ENCODE results near the gene FADD.
"Not testable (repeated sequence)": the region's sequence is repeated elsewhere in the genome, so short reads cannot be mapped to it uniquely, and the experiment has no call there.

Gene FADD

GRCh38 chr11:70192666-70193410 lies 10.3 kb upstream of the FADD start:
- H3K27me3 ChIP-seq (ENCODE audit: control insufficient read depth, insufficient read depth, low read length, poor library complexity, severe bottlenecking) = no peaks in the 10 kb centered on the region
- H3K36me3 ChIP-seq (ENCODE audit: control insufficient read depth, insufficient read depth, low read length) = no peaks in the 10 kb centered on the region
- H3K9me3 ChIP-seq (ENCODE audit: control insufficient read depth, low read length) = no peaks in the 10 kb centered on the region
- no peak overlapping the region for H3K4me3 ChIP-seq (ENCODE audit: insufficient read depth, low read depth, low read length)
- no peak overlapping the region for H3K27ac ChIP-seq (ENCODE audit: insufficient read depth, low read depth, low read length, poor library complexity, severe bottlenecking)
- no peaks in the 10 kb centered on the region for H3K4me1 ChIP-seq (ENCODE audit: control insufficient read depth, insufficient read depth, low read length)
- 91 to 94% methylated on average over 15 of the region's 15 CpGs for WGBS, 2 experiments

DNA sequence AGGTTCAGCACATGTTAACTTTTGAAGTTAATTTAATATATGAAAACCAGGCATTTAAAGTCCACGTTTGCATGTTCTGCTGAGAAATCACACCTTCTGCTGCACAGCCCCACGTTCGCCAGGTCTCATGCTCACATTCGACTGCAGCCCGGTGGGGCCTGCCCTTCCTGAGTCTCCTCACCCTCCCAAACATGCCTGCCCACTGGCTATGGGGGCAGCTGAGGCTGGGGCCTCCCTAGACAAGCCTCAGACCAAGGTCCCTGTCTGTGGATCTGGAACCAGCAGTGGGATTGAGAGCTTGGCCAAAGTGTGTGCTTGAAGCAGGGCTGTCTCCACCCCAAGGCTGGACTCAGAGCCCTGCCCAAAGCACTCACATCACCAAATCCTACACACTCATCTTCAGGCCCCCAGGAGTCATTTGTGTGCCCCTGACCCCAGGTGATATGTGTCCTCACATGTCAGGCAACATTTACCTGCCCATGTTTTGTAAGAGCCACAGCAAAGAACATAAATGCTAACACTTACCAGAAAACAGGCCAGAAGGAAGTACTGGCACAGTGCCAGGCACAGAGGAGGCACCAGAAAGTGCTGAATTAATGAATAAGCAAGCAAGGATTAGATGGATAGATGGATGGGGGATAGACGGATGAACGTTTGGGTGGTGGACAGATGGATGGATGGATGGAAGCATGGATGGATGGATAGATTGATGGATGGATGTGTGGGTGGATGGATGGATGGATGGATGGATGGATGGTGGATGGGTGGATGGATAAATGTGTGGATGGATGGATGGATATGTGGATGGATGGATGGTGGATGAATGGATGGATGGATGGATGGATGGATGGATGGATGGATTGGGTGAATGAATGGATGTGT lies 9.4 kb upstream of the FADD start:
- 89 to 90% methylated on average over 7 of the region's 7 CpGs for WGBS, 2 experiments
- H3K4me1 ChIP-seq (ENCODE audit: control insufficient read depth, insufficient read depth, low read length) = no peaks in the 10 kb centered on the region
- no peak overlapping the region for H3K4me3 ChIP-seq (ENCODE audit: insufficient read depth, low read depth, low read length)
- H3K27ac ChIP-seq (ENCODE audit: insufficient read depth, low read depth, low read length, poor library complexity, severe bottlenecking) = no peak overlapping the region
- H3K9me3 ChIP-seq (ENCODE audit: control insufficient read depth, low read length) = no peaks in the 10 kb centered on the region
- H3K36me3 ChIP-seq (ENCODE audit: control insufficient read depth, insufficient read depth, low read length) = no peaks in the 10 kb centered on the region
- no peaks in the 10 kb centered on the region for H3K27me3 ChIP-seq (ENCODE audit: control insufficient read depth, insufficient read depth, low read length, poor library complexity, severe bottlenecking)

DNA sequence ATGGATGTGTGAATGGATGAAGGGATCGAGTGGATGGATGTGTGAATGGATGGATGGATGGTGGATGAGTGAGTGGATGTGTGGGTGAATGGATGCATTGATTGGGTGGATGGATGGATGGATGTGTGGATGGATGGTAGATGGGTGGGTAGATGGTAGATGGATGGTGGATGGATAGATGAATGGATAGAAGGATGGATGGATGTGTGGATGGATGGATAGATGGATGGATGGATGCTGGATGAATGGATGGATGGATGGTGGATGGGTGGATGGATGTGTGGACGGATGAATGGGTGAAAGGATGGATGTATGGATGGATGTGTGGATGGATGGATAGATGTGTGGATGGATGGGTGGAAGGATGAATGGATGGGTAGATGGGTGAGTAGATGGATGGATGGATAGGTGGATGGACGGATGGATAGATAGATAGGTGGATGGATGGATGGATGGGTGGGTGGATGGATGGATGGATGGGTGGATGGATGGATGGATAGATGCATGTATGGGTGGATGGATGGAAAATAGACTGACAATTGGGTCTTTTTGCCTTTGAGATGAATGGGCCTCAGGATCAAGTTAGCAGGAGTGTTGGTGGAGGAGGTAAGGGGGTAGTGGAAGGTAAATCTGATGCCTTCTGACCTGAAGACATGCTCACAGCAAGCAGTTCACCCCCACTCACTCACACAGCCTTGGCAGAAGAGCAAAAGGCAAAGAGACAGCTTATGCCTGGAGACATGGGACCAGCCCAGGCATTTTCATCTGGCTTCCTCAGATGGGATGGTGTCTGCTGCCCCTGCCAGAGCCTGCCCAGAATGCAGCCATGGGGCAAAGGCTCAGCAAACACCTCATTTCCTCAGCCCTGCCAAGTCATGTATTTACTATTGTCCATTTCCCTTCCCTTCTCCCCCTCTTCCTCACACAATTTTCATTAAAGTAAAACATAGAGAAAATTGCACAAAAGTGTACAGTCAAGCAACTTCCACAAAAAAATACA lies 8.0 kb upstream of the FADD start:
- Histone ChIP-seq H3K27ac (ENCODE audit: insufficient read depth, low read depth, low read length, poor library complexity, severe bottlenecking) (no peak overlapping the region), H3K9me3 (ENCODE audit: control insufficient read depth, low read length) (no peaks in the 10 kb centered on the region), H3K4me1 (ENCODE audit: control insufficient read depth, insufficient read depth, low read length) (no peaks in the 10 kb centered on the region), H3K36me3 (ENCODE audit: control insufficient read depth, insufficient read depth, low read length) (no peaks in the 10 kb centered on the region), H3K4me3 (ENCODE audit: insufficient read depth, low read depth, low read length) (no peak overlapping the region), H3K27me3 (ENCODE audit: control insufficient read depth, insufficient read depth, low read length, poor library complexity, severe bottlenecking) (no peaks in the 10 kb centered on the region)
- 72 to 73% methylated on average over 3 of the region's 3 CpGs for WGBS, 2 experiments

DNA sequence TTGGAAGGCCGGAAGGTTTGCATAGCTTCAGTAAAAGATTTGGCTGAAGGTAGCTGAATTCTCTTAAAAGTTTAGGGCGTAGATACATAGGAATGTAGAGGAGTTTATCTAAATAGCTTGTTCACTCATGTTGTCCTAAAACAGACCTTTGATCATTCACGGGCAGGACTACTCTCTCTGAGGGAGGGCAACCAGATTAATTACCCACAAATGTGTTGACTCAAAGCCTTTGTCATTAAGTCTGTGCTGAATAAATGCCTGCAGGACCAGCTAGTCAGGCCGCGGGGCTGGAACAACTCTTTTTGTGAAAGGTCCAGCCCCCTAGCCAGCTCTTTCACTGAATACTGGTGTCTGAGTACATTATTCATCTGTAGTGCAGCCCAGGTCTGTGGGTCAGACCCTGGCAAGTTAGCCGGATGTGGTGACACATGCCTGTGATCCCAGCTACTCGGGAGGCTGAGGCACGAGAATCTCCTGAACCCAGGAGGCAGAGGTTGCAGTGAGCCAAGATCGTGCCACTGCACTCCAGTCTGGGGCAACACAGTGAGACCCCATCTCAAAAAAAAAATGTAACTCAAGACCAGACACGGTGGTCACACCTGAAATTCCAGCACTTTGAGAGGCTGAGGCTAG lies 2.8 kb upstream of the FADD start:
- WGBS, 2 experiments = 89 to 90% methylated on average over 10 of the region's 10 CpGs

DNA sequence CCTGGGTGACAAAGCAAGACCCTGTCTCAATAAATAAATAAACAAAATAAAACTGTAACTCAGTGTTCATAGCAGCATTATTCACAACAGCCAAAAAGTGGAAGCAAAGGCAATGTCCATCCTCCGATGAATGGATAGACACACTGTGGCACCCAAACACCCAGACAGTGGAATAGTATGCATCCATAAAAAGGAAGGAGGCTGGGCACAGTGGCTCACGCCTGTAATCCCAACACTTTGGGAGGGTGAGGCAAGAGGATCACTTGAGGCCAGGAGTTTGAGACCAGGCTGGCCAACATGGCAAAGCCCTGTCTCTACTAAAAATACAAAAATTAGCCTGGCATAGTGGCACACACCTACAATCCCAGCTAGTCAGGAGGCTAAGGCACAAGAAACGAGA lies 2.0 kb upstream of the FADD start:
- H3K36me3 ChIP-seq (ENCODE audit: control insufficient read depth, insufficient read depth, low read length); H3K9me3 ChIP-seq (ENCODE audit: control insufficient read depth, low read length); H3K27ac ChIP-seq (ENCODE audit: insufficient read depth, low read depth, low read length, poor library complexity, severe bottlenecking); H3K27me3 ChIP-seq (ENCODE audit: control insufficient read depth, insufficient read depth, low read length, poor library complexity, severe bottlenecking); H3K4me1 ChIP-seq (ENCODE audit: control insufficient read depth, insufficient read depth, low read length); H3K4me3 ChIP-seq (ENCODE audit: insufficient read depth, low read depth, low read length): not testable (repeated sequence)
- 91 to 93% methylated on average over 3 of the region's 3 CpGs for WGBS, 2 experiments

More for the DNA sequence above, 2.8 kb upstream of the FADD start:
- no peak overlapping the region for H3K4me3 ChIP-seq (ENCODE audit: insufficient read depth, low read depth, low read length)
- no peaks in the 10 kb centered on the region for H3K36me3 ChIP-seq (ENCODE audit: control insufficient read depth, insufficient read depth, low read length)
- no peaks in the 10 kb centered on the region for H3K9me3 ChIP-seq (ENCODE audit: control insufficient read depth, low read length)
- H3K27me3 ChIP-seq (ENCODE audit: control insufficient read depth, insufficient read depth, low read length, poor library complexity, severe bottlenecking) = no peaks in the 10 kb centered on the region
- peaks cover 8% of the 10 kb centered on the region for H3K4me1 ChIP-seq (ENCODE audit: control insufficient read depth, insufficient read depth, low read length)
- no peak overlapping the region for H3K27ac ChIP-seq (ENCODE audit: insufficient read depth, low read depth, low read length, poor library complexity, severe bottlenecking)

GRCh38 chr11:70201882-70202861 lies 924 bp upstream of the FADD start:
- Histone ChIP-seq H3K27ac (ENCODE audit: insufficient read depth, low read depth, low read length, poor library complexity, severe bottlenecking) (no peak overlapping the region), H3K27me3 (ENCODE audit: control insufficient read depth, insufficient read depth, low read length, poor library complexity, severe bottlenecking) (no peaks in the 10 kb centered on the region), H3K4me1 (ENCODE audit: control insufficient read depth, insufficient read depth, low read length) (peaks cover 8% of the 10 kb centered on the region), H3K4me3 (ENCODE audit: insufficient read depth, low read depth, low read length) (peak overlapping the region; percentile 99), H3K36me3 (ENCODE audit: control insufficient read depth, insufficient read depth, low read length) (peaks cover 8% of the 10 kb centered on the region), H3K9me3 (ENCODE audit: control insufficient read depth, low read length) (no peaks in the 10 kb centered on the region)
- 86% methylated on average over 29 of the region's 29 CpGs for WGBS, 2 experiments

DNA sequence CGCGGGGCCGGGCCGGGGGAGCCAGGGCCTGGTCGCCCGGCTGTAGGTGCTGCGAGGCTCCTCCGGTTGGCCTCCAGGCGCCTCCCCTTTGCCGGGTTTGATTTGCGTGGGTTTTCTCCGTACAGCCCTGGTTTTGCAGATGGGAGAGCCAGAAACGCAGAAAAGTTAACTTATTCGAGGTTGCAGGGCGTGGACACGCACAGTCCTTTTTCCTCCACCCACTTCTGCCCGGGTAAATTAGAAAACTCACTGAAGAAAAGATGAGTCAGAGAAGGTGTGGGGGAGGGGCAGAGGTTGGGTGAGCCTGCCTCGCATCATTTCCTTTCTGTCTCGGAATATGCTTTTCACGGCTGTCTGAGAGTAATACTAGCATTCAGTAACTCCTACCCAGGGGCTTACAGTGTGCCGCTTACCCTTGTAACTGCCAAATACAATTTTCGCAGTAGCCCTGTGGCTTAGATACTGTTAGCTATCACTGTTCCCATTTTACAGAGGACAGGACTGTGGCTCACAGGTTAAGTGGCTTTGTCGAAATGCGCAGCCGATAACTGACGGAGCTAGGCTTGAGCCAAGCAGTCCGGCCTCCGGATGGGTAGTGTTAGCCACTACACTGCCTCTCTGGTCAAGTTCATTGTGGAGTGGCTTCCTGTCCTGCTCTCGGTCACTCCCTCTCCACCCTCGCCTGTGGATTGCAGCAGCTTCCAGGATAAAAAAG lies 812 bp downstream of the FADD start:
- peaks cover 8% of the 10 kb centered on the region for H3K4me1 ChIP-seq (ENCODE audit: control insufficient read depth, insufficient read depth, low read length)
- no peaks in the 10 kb centered on the region for H3K27me3 ChIP-seq (ENCODE audit: control insufficient read depth, insufficient read depth, low read length, poor library complexity, severe bottlenecking)
- no peak overlapping the region for H3K27ac ChIP-seq (ENCODE audit: insufficient read depth, low read depth, low read length, poor library complexity, severe bottlenecking)
- peak overlapping the region; percentile 99 for H3K4me3 ChIP-seq (ENCODE audit: insufficient read depth, low read depth, low read length)
- H3K9me3 ChIP-seq (ENCODE audit: control insufficient read depth, low read length) = no peaks in the 10 kb centered on the region
- whole genome bisulfite sequencing, 2 experiments = 7 to 8% methylated on average over 30 of the region's 30 CpGs
- peaks cover 11% of the 10 kb centered on the region for H3K36me3 ChIP-seq (ENCODE audit: control insufficient read depth, insufficient read depth, low read length)

GRCh38 chr11:70204466-70204799 lies 1.3 kb downstream of the FADD start:
- Histone ChIP-seq H3K4me3 (ENCODE audit: insufficient read depth, low read depth, low read length) (peak overlapping the region; percentile 99), H3K36me3 (ENCODE audit: control insufficient read depth, insufficient read depth, low read length) (peaks cover 11% of the 10 kb centered on the region), H3K27ac (ENCODE audit: insufficient read depth, low read depth, low read length, poor library complexity, severe bottlenecking) (no peak overlapping the region), H3K9me3 (ENCODE audit: control insufficient read depth, low read length) (no peaks in the 10 kb centered on the region), H3K27me3 (ENCODE audit: control insufficient read depth, insufficient read depth, low read length, poor library complexity, severe bottlenecking) (no peaks in the 10 kb centered on the region), H3K4me1 (ENCODE audit: control insufficient read depth, insufficient read depth, low read length) (peaks cover 8% of the 10 kb centered on the region)
- WGBS, 2 experiments = 64 to 67% methylated on average over 4 of the region's 4 CpGs
